Nucleus accumbens (tissue), 56 donors: Measurements from ENCODE around the gene KRTAP9-9.
"Not testable (repeated sequence)": the region's sequence is repeated elsewhere in the genome, so short reads cannot be mapped to it uniquely, and the experiment has no call there.

Source experiments
- DNase-seq, 56 donors: peaks; one replicate each; lab custom pipeline; 2025; lab: John Stamatoyannopoulos, UW

KRTAP9-9 gene

GRCh38 chr17:41263212-41263611 is 8.0 kb downstream of the KRTAP9-9 start:
- DNase-seq, result no peak

- DNase-seq, result no peak
These were observed 9.4 kb downstream of the KRTAP9-9 start for GRCh38 chr17:41264599-41264998.

GRCh38 chr17:41265078-41265477 is 9.9 kb downstream of the KRTAP9-9 start, which contains the start of gene KRTAP9-6:
TSS of gene KRTAP9-6 (plus strand) at chr17:41265378. CDS start at chr17:41265378, 0 bp downstream.
- no peak for DNase-seq

- no peak for DNase-seq
These were observed 12.5 kb downstream of the KRTAP9-9 start for GRCh38 chr17:41267711-41268110.

GRCh38 chr17:41271323-41271722 is 16.1 kb downstream of the KRTAP9-9 start:
- DNase-seq, result not testable (repeated sequence)

- DNase-seq, result no peak
These were observed 16.7 kb downstream of the KRTAP9-9 start for GRCh38 chr17:41271858-41272257.

GRCh38 chr17:41275648-41276190 is 20.5 kb downstream of the KRTAP9-9 start, which contains the start of gene KRTAP9-7:
TSS of gene KRTAP9-7 (plus strand) at chr17:41275698. CDS start at chr17:41275698, 0 bp downstream.
- not testable (repeated sequence) for DNase-seq

GRCh38 chr17:41278176-41278955 is 23.2 kb downstream of the KRTAP9-9 start:
- DNase-seq, result no peak

GRCh38 chr17:41284043-41284442 is 28.9 kb downstream of the KRTAP9-9 start:
- DNase-seq, result no peak

GRCh38 chr17:41284546-41284945 is 29.4 kb downstream of the KRTAP9-9 start:
- DNase-seq, result no peak

- DNase-seq, result no peak
These were observed 31.9 kb downstream of the KRTAP9-9 start for GRCh38 chr17:41287050-41287449.

- no peak for DNase-seq
These were observed 38.8 kb downstream of the KRTAP9-9 start for GRCh38 chr17:41294016-41294415.

GRCh38 chr17:41296846-41297245 is 41.7 kb downstream of the KRTAP9-9 start:
- no peak for DNase-seq

- no peak for DNase-seq
These were observed 43.4 kb downstream of the KRTAP9-9 start for GRCh38 chr17:41298458-41299135.

GRCh38 chr17:41301204-41301790 is 46.1 kb downstream of the KRTAP9-9 start:
- DNase-seq, result no peak

- no peak for DNase-seq
These were observed 47.0 kb downstream of the KRTAP9-9 start, which contains the start of gene KRTAP29-1 for GRCh38 chr17:41301916-41302901. TSS of gene KRTAP29-1 (minus strand) at chr17:41302851. CDS start at chr17:41302851, 0 bp downstream.

GRCh38 chr17:41302981-41303380 is 47.8 kb downstream of the KRTAP9-9 start:
- DNase-seq, result no peak

GRCh38 chr17:41304091-41304490 is 48.9 kb downstream of the KRTAP9-9 start:
- no peak for DNase-seq
